GM18502 (cell line): Measurements from ENCODE around the gene PAK6.

Source experiments
- ATAC-seq: cut with Tn5 transposase; IDR thresholded peaks from one replicate; pipeline ENCODE4 v1.9.1; 2021; ENCODE audit warnings: mild to moderate bottlenecking; ENCODE audit not compliant: unreplicated experiment, poor library complexity

The PAK6 gene

DNA sequence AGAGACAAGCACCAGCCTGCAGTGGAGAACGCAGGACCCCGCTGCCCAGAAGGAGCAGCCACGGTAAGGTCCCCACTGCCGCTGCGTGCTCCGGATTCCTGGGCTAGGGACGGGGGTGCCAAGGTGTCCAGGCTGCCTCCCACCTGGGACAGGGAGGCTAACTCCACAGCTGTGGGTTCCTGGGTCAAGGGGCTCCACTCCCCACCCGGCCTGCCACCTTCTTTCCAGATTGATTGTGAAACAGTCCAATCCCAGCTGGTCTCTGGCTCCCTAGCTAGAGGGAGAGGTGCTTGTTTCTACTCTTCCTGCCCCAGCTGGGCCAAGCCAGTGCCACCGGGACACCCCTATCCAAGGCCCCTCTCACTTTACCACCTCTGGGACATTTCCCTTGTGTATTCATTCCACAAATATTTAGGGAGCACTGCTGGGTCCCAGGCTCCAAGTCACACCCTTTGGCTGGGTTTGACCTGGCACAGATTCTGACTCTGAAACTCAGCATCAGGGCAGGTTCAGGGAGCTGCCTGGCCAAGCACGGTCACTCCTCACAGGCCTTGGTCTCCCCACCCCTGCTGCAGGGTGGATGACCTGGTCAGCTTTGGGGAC lies 1.9 kb downstream of the PAK6 start:
- no peak for ATAC-seq

- ATAC-seq: no peak
Measured at GRCh38 chr15:40241269-40242212, 2.7 kb downstream of the PAK6 start.

DNA sequence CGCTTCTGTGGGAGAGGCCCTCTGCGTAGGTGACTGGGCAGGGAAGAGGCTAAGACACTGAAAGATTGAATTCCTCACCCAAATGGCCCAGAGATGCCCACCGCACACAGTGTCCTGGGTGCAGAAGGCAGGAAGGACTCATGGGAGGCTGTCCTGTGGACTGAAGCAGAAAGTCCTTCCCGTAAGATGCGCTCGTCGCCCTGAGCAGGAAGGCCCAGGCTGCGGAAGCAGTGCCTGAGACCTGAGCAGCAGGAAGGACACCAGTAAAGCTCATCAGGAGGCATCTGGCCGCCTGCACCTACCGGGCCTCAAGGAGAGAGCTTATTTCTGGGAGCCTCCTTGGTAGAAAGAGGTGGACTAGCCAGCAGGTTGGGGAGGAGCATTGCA lies 3.3 kb downstream of the PAK6 start:
- no peak for ATAC-seq

- ATAC-seq: no peak
Measured at GRCh38 chr15:40242601-40243000, 3.7 kb downstream of the PAK6 start.

- no peak for ATAC-seq
Measured at GRCh38 chr15:40243126-40243810, 4.4 kb downstream of the PAK6 start.

DNA sequence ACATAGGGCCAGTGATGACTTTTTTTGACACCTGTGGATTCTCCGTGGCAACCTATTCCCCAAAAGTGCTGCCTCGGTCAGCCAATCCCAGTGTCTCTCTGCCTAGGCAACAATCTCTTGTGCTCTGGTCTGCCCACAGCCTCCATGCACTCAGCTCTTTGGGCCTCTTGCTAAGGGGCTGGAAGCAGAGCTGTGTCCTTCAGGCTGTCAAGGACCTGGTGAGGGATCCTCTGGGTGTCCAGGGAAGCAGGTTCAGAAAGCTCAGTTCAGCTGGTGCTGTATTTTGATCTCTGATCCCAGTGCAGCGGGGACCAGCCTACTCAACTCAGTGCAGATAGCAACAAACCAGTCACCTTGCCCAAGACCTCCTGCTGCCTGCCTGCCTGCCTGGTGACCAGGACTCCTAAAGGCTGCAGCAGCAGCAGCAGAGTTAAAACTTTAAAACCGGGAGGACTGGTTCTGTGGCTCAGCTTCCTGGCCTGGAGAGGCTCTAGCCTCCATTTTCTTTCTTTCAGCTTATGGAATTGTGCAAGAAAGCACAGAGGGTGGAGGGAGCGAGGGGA lies 6.2 kb downstream of the PAK6 start:
- ATAC-seq: no peak

- ATAC-seq: no peak
Measured at GRCh38 chr15:40245666-40246450, 7.0 kb downstream of the PAK6 start.

DNA sequence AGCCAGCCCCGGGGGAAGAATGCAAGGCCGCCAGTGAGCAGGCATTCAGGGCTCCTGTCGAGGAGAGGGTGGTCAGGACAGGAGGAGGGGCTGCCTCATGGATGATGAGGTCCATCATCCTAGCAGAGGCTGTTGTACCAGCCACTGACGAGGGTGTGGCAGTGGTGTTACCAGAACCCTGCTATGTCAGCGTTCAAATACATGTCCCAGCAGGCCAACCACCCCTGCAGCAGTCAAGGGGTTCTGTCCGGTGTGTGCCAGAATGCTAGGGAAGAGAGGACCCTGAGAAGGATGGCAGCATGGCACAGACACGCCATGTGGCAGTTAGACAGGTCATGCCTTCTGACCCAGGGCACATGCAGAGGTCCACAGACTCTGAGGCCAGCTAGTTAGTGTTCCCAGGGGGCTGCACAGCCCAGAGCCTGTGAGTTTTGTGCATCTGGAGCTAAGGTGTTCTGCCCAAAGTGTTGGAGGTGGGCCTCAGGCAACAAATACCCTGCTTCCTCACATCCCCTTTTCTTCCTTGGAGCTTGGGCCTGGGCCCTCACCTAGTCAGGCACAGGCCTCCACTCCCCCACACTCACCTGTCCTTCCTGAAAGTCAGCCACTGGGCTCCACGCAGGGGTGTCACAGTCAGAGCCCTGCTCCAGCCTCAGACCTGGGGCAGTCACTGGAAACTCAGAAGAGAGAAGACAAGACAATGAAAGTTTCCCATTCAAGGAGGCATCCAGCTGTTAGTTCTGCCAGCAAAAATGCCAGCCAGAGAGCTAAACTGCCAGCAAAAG lies 7.8 kb downstream of the PAK6 start:
- no peak for ATAC-seq

DNA sequence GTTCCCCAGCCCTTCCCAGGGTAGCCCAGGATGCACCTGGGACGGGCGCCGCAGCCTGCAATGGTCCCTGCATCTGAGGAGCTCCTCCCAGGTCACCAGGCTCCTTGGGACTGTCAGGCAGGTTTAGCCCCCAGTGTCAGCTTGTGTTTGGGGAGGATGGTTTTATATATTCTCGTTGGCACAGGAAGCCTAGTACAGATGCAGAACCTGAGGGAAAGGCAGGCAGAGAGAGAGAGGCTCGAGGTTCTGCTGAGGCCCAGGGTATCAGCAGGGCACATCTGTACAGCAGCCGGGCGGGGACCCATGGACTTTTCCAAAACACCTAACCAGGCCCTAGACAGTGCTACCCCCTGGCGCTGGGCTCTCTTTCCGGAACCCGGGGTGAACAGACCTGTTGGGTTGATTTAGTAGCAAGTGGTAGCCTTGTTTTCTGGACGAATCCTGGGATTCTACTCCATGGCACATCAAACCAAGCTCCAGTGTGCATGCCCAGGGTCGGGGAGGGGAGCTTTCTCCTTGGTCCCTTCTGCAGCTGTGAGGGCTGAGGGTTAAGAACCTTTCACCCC lies 8.6 kb downstream of the PAK6 start:
- no peak for ATAC-seq

DNA sequence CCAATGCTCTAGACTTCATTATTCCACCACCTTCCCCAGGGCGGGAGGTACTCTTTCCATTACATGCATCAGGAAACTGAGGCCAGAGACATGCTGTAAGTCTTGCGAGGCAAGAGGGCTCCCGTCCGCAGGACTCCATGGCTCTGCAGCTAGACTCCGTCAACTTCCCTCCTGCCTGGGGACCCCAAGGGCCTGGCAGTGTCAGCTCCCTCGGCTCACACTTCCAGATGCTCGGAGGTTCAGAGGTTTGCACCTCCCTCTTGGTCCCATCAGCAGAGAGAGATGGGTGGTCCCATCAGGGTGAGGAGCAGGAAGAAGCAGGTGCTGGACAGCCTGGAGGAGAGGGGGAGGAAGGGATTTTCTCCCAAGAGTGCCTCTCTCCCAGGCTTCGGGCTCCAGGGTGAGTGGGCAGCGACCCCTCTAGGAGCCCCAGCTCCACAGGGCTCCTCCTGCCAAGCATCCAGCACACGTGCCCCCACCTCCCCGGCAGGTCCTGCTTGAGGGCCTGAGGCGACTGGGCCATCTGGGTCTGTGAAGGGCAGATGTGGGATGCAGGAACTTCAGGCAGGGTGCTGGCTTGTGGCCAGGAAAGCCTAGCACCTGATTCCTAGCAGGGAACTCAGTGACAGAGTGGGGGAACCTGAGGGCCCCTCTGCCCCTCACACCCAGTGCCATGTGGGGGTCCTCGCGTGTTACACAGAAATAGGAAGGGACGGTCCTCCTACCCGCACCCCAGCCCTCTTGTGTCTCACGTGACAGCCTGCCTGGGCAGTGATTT lies 9.3 kb downstream of the PAK6 start:
- ATAC-seq: no peak

- ATAC-seq: no peak
Measured at GRCh38 chr15:40249477-40250303, 10.8 kb downstream of the PAK6 start.

GRCh38 chr15:40250304-40250656 lies 11.4 kb downstream of the PAK6 start:
- no peak for ATAC-seq

- ATAC-seq: no peak
Measured at GRCh38 chr15:40250771-40251483, 12.1 kb downstream of the PAK6 start.

DNA sequence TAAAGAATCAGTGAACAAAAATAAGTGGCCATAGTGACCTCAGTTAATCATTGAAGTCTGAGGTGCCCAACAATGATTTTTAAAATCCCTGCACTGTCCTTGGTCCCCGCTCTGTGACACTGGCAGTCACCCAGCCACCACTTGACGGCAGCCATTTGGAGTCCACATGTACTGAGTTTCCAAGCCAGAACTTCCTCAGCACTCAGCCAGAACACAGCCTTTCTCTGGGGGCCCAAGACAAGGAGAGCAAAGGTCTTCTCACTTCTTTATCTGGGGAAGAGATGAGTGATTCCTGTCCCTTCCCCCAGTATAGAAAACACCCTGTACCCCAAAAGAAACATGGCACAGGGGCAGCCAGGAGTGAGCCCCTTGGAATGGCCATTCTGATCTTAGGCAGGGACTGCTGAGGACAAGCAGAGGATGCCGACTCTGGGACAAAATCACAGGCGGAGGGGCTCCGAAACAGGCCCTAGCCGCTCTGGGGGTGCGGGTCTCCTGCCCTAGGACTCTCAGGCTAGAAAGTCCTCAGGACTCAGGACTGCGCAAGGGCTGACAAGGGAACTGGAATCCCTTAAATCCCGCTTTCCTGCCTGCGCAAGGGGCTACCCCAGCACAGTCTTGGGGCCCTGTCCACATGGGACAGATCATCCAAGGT lies 12.8 kb downstream of the PAK6 start:
- ATAC-seq: no peak

- no peak for ATAC-seq
Measured at GRCh38 chr15:40252141-40252437, 13.2 kb downstream of the PAK6 start.

- no peak for ATAC-seq
Measured at GRCh38 chr15:40252438-40253166, 13.7 kb downstream of the PAK6 start.
